GF-D8 (cell line): ENCODE results near the gene COL16A1.

ENCODE experiments used
- DNase-seq: peaks from one replicate; lab custom pipeline; 2025; lab: John Stamatoyannopoulos, UW

The COL16A1 gene

GRCh38 chr1:31706384-31707058 is 2.7 kb upstream of the COL16A1 start:
- no peak for DNase-seq

DNA sequence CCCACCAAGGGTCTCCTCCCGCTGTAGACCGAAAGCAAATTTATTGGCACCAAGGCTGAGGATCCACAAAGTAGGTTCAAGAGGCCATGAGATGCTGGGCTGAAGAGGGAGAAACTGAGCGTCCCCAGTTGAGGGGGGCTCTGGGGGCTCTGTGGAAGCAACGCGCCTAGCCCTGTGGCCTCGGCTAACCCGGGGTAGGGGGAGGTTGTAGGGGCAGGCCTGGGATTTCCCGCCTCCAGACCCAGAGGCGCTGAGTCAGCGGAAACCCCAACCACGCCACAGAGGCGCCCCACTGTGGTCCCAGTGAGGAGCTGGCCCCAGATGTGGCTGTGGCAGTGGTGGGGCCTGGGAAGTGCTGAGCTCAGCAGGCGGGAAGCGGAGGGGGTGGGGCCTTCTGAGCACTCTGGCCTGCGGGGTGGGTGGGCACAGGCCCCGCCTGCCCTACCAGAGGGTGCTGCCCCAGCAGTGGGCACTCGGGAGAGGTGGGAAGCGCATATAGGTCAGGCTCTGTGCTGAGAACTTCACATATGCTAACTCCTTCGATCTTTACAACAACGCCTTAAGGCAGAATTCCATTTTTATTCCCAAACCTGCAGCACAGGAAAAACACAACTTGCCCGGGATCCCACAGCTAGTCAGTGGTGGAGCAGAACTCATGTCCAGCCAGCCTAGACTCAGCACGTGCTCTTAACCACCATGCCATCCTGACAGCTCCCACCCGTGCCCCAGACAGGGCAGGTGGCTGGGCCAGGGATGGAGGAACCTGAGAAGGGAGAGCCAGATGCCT is 1.5 kb upstream of the COL16A1 start:
- no peak for DNase-seq

- DNase-seq, result no peak
Measured at GRCh38 chr1:31704271-31705079, 658 bp upstream of the COL16A1 start.

GRCh38 chr1:31702836-31703404 is 897 bp downstream of the COL16A1 start:
- no peak for DNase-seq

- no peak for DNase-seq
Measured at GRCh38 chr1:31701091-31701736, 2.6 kb downstream of the COL16A1 start.

GRCh38 chr1:31700468-31701090 is 3.2 kb downstream of the COL16A1 start:
- no peak for DNase-seq

GRCh38 chr1:31699341-31699891 is 4.4 kb downstream of the COL16A1 start:
- no peak for DNase-seq

DNA sequence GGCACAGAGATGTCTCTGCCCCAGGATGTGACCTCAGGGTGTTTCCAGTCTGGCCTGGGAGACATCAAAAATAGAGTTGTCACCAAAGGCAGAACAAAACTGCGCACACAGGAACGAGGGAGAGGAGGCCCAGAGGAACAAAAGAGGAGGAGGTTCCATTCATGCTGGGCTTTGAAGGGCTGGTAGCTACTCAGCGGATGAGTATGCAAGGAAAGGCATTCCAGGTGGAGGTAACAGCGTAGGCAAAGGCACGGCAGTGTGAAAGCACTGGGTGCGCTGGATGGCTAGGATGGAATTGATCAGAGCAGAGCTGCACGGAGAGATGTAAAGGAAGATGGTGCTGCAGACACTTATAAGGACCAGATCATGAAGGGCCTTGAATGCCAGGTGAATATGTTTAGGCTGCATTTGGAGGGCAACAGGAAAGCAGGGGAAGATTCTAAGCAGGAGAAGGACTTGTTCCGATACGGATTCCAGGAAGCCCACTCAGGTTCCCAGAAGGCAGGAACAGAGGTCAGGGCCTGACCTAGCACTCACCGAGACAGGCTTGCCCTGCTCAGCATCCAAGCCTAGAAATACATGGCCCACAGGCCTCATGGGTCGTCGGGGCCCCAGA is 6.3 kb downstream of the COL16A1 start:
- no peak for DNase-seq

GRCh38 chr1:31696242-31696641 is 7.6 kb downstream of the COL16A1 start:
- no peak for DNase-seq

DNA sequence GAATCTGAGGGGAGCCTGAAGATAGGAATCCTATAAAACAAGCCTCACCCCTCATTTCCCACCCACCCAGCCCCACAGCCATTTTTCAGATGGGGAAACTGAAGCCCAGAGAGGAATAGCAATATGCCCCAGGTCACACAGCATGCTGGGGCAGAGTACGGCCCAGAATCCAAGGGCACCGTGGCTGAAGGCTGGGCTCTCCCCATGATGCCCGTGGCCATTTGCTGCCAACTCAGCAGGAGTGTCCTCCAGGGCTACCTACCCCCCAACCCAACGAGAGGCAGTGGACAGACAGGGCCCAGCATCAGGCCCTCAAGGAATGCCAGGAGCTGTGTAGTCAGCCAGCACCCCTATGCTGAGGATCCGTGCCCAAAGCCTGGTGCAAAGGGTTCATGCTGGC is 8.5 kb downstream of the COL16A1 start:
- DNase-seq, result no peak

GRCh38 chr1:31694964-31695313 is 8.9 kb downstream of the COL16A1 start:
- DNase-seq, result no peak

DNA sequence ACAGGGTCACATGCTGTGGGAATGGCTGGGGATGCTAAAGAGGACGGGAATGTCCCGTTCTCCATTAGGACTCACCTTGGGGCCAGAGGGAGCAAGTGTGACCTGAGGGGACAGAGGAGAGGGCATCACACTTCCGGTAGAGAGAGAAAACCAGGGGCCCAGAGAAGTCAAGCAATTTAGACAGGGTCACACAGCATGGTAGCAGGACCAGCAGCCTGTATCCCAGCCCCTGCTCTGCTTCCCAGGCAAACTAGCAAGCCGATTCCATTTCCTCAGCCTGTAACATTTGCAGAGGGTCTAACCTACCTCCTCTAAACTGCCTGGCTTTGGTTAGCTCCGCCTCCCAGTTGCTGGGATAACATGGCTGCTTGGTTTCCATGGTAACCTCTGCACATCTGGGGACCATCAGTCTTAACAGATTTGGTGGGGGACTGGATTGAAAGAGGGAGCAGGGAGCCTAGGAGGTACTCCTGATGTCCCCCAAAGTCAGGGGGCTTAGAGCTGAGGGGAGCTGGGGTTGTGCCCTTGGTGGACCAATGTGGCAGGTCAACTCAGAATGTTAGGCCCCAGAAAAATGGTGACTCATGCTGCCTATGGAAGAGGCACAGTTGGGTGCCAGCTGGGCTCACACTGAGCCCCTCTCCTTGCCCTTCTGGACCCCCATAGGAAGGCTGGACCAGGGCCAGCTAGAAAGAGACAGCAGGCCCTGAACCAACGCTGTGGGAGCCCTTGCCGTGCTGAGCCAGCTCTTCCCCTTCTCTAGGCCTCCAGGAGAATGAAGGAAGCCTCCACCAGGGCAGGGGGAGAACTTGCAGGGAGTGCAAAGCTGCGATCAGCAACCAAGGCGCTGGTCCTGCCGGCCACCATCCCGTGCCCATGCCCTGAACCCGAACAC is 9.5 kb downstream of the COL16A1 start:
- DNase-seq, result no peak

GRCh38 chr1:31693231-31693630 is 10.6 kb downstream of the COL16A1 start:
- no peak for DNase-seq

DNA sequence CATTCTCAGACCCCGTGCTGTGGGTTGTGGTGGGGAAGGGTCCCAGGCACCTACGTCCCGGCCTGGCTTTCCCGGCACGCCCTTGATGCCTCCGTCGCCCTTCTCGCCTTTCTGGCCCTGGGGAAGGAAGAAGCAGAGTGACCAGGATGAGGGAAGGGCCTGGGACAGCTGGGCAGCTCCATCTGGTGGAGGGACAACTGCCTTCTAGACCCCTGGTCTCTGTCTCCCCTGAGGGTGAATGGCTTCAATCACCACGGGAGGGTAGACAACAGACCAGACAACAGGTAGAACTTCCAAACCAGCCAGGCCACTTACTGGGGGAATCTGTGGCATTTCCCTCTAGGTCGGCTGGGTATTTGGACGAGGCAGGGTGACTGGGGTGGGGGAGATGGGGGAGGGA is 11.9 kb downstream of the COL16A1 start:
- no peak for DNase-seq

- no peak for DNase-seq
Measured at GRCh38 chr1:31691446-31691845, 12.4 kb downstream of the COL16A1 start.

- DNase-seq, result no peak
Measured at GRCh38 chr1:31690921-31691320, 12.9 kb downstream of the COL16A1 start.

DNA sequence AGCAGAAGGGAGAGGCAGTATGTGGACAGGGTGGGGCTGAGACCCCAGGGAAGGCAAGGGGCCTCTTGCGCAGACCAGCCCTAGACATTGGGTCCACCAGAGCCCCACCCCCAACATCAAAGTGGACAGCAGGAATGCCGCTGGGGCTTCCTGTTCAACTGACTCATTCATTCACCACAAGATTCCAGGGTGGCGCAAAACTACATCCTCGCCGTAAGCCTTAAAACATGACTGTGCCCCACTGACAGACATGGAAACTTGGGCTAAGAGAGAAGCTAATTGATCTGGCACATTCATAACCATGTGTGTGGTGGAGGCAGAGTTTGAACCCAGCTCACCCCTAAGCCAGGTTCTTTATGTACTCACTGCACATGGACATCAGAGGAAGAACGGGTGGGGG is 14.0 kb downstream of the COL16A1 start:
- DNase-seq, result no peak

- no peak for DNase-seq
Measured at GRCh38 chr1:31689379-31689778, 14.4 kb downstream of the COL16A1 start.

- DNase-seq, result no peak
Measured at GRCh38 chr1:31688233-31688918, 15.4 kb downstream of the COL16A1 start.
